H1 (cell line): ENCODE measurements around the gene BTBD9. TPM values are rescaled to one million over a fixed set of nuclear protein-coding genes. Genes with fewer than 3 reads are reported as not detected.

ENCODE experiments used
- CHD1 ChIP-seq: IDR thresholded peaks from 2 replicates; pipeline ENCODE4 v1.6.1; 2012; ENCODE audit warnings: low read depth, low read length, improper control_type of control experiment
- POLR2AphosphoS5 ChIP-seq: IDR thresholded peaks from 2 replicates; pipeline ENCODE4 v1.6.1; 2011; ENCODE audit warnings: low read depth, low read length
- RNF2 ChIP-seq: fragments of 200-900, 300-1000 bp; sonication (generic); IDR thresholded peaks from 2 replicates; pipeline ENCODE4 v1.7.1; 2016; ENCODE audit warnings: borderline replicate concordance, low read depth, mild to moderate bottlenecking, antibody characterized with exemption, low read length; ENCODE audit not compliant: poor library complexity, severe bottlenecking; ENCODE audit errors: missing control alignments
- SIN3A ChIP-seq, 2 experiments: IDR thresholded peaks in 1 of 2; conservative IDR thresholded peaks in 1 of 2; 2 replicates each; pipeline ENCODE4 v1.6.1; 2011 to 2012; ENCODE audit warnings: low read length in 2 of 2, improper control_type of control experiment in 1 of 2, low read depth in 1 of 2, mild to moderate bottlenecking in 1 of 2
- ZNF274 ChIP-seq: IDR thresholded peaks from 2 replicates; pipeline ENCODE4 v1.7.0; 2012; ENCODE audit warnings: low read length, borderline replicate concordance; ENCODE audit errors: extremely low read depth
- polyA plus RNA-seq, 7 experiments: library from polyadenylated mRNA; depleted of rRNA in 3 of 7; stranded (reverse) in 5 of 7; unstranded in 2 of 7; fragments of >200 nt in 5 of 7; fragments of 200-250 nt in 2 of 7; gene quantifications; 1 replicate in 5 of 7; 2 replicates in 1 of 7; 4 replicates in 1 of 7; pipeline versions ENCODE4 v1.2.1 to v1.2.3, GENCODE V29; 2011 to 2013; ENCODE audit warnings: missing spikeins in 2 of 7, mixed read lengths in 2 of 7
- total RNA-seq: library from RNA; stranded (reverse); fragmentation: NEBNext Ultra II Directional; extraction: Animal tissue kit (Norgen Biotek cat#: 25700); gene quantifications from 2 replicates; pipeline ENCODE4 v1.2.1, GENCODE V29; 2021

The BTBD9 gene
- total and polyA plus RNA-seq, 2 of the 8 experiments (the other 6 are each of a cell fraction or from before 2014, with no cell fraction given): 0.92 to 4.1 TPM

- TF ChIP-seq POLR2AphosphoS5 (no peak), ZNF274 (no peak), CHD1 (no peak), RNF2 (no peak), SIN3A (conservative IDR thresholded peaks at IDR 0.05 in 1 of 2, IDR thresholded peaks at IDR 0.05 in 1 of 2; ENCODE audit: low read depth in 1 of 2, low read length in 2 of 2) (no peak)
Observed at GRCh38 chr6:38193481-38194281, 446.0 kb downstream of the BTBD9 start (continued).
